Measurements from ENCODE around the gene FALEC. TPM values are rescaled to one million over a fixed set of nuclear protein-coding genes. Genes with fewer than 3 reads are reported as not detected.

FALEC gene
- total RNA-seq, 1 donor from 2014 or later = not detected

DNA sequence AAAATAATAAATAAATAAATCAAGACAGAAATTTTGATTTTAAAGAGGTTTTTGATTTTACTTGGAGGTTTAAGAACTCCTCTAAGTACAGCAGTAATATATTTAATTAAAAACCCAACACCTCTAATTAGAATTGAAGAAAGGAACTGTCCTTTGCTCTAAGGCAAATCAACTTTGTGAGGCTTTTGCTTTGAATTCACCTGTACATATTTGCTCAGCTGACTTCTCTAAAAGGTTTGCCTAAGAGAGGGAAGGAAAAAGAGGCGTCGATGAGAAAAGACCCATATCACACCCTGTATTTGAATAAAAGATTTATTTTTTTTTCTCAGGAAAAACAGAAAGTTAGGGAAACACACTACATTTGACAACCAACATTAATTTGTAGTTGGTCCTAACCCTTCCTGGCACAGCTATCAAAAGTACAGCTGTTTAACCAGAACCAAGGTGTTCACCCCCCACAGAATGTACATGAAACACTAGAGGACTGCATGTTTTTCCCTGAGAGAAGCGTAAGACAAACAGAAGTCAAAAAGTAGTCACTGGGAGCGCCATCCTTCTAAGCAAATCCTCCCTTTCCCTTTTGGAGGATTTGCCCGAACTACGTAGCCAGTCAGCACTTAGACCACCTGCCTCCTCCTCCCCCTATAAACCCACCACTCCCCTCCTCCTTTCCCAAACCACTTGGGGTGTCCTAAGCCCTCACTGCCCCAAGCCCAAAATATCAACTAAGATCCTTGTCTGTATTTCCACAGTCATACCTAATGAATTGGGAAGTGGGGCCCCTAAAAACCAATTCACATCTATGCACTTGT is 58.9 kb downstream of the FALEC start:
- peak overlapping the region; percentile 92 for H3K4me3 Mint-ChIP-seq (ENCODE audit: unreplicated experiment)
- peak overlapping the region; percentile 97 for H3K27ac Mint-ChIP-seq (ENCODE audit: unreplicated experiment)
- DNase-seq (ENCODE audit: low spot score) = no peak
- peaks cover 63% of the 10 kb centered on the region for H3K36me3 Mint-ChIP-seq (ENCODE audit: low read depth)
- H3K4me1 Mint-ChIP-seq (ENCODE audit: low read depth) = peaks cover 73% of the 10 kb centered on the region
- TF ChIP-seq, protein P1, sequence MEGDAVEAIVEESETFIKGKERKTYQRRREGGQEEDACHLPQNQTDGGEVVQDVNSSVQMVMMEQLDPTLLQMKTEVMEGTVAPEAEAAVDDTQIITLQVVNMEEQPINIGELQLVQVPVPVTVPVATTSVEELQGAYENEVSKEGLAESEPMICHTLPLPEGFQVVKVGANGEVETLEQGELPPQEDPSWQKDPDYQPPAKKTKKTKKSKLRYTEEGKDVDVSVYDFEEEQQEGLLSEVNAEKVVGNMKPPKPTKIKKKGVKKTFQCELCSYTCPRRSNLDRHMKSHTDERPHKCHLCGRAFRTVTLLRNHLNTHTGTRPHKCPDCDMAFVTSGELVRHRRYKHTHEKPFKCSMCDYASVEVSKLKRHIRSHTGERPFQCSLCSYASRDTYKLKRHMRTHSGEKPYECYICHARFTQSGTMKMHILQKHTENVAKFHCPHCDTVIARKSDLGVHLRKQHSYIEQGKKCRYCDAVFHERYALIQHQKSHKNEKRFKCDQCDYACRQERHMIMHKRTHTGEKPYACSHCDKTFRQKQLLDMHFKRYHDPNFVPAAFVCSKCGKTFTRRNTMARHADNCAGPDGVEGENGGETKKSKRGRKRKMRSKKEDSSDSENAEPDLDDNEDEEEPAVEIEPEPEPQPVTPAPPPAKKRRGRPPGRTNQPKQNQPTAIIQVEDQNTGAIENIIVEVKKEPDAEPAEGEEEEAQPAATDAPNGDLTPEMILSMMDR (IDR thresholded peaks at IDR 0.05) = no peak
- H3K9me3 Mint-ChIP-seq (ENCODE audit: low read depth) = no peaks in the 10 kb centered on the region
- no peaks in the 10 kb centered on the region for H3K27me3 Mint-ChIP-seq (ENCODE audit: low read depth)

DNA sequence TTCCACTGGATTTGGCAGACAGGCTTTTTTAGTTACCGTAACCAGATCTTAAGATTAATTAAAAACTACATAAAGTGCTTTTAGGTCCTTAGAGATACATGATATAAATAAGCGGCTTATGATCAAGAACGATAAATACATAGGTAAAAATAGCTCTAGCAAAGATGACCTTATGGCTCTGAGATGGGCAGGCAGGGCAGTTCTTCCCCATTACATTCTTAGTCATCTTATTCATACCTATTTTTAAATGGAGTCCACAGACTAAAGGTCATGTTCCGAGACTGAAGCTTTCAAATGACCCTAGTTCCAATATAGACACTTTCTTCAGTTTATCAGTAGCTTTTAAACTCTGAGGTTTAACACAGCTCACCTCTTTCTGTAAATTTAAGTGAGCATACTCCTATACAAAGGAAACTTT is 59.5 kb downstream of the FALEC start:
- H3K27me3 Mint-ChIP-seq (ENCODE audit: low read depth) = no peaks in the 10 kb centered on the region
- DNase-seq (ENCODE audit: low spot score) = no peak
- TF ChIP-seq, protein P1 (IDR thresholded peaks at IDR 0.05) = no peak
- H3K9me3 Mint-ChIP-seq (ENCODE audit: low read depth) = no peaks in the 10 kb centered on the region
- H3K36me3 Mint-ChIP-seq (ENCODE audit: low read depth) = peaks cover 61% of the 10 kb centered on the region
- peaks cover 70% of the 10 kb centered on the region for H3K4me1 Mint-ChIP-seq (ENCODE audit: low read depth)
- H3K4me3 Mint-ChIP-seq (ENCODE audit: unreplicated experiment) = peak overlapping the region; percentile 92
- H3K27ac Mint-ChIP-seq (ENCODE audit: unreplicated experiment) = peak overlapping the region; percentile 97

DNA sequence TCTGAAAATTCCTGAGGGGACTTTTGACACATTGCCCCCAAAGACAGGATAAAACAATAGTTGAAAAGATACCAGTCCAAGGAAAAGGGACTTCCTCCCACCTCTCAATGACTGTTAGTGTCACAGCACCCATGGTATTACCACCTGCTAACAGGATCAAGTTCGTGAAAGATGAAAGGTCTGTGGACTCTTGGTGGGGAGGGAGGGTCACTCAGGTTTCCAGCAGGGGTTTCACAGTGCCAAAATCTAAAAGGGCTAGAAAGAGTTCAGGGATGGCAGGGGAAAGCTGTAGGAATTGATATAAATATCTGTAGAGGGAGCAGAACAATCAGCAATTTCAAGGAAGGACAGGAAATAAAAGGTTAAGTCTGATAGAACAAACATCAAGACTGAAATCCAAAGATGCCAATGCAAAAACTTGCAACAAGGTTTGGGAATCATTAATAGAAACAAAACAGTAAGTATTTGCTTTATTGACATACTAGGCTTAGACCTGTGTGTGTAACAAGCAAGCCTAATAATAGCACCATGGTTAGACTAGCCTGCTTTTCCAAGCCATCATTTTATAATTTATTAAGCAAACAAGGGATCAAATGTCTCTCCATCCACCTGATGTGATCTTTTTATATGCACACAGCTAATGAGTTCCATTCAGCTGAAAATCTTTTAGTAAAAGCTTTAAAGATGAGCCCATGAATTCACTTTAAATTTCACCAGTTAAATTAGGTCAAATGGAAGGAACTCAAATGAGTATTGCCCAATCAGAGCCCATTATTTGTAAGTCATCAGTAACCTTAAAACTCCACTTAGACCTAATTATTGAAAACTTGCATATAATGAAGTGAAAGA is 60.2 kb downstream of the FALEC start:
- DNase-seq (ENCODE audit: low spot score) = no peak
- H3K4me1 Mint-ChIP-seq (ENCODE audit: low read depth) = peaks cover 70% of the 10 kb centered on the region
- H3K27me3 Mint-ChIP-seq (ENCODE audit: low read depth) = no peaks in the 10 kb centered on the region
- H3K36me3 Mint-ChIP-seq (ENCODE audit: low read depth) = peaks cover 60% of the 10 kb centered on the region
- TF ChIP-seq, protein P1 (IDR thresholded peaks at IDR 0.05) = no peak
- no peaks in the 10 kb centered on the region for H3K9me3 Mint-ChIP-seq (ENCODE audit: low read depth)
- peak overlapping the region; percentile 97 for H3K27ac Mint-ChIP-seq (ENCODE audit: unreplicated experiment)
- H3K4me3 Mint-ChIP-seq (ENCODE audit: unreplicated experiment) = peak overlapping the region; percentile 92

DNA sequence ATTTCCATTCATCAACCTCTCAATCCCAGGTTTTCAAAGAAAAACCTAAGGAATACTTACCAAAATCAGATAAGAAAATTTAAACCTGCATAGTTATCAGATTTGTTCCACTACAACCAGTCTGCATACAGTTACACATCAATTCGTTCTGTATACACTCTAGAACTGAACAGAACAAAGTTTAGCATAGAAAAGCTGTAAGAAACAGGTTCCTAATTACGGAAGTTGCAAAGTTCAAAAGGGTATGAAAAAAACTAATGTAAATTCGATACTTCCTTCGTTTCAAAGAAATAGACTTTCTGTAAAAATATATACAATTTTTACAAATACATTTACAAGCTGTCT is 60.8 kb downstream of the FALEC start:
- Mint-ChIP-seq H3K27me3 (ENCODE audit: low read depth) (no peaks in the 10 kb centered on the region), H3K4me3 (ENCODE audit: unreplicated experiment) (peak overlapping the region; percentile 92), H3K36me3 (ENCODE audit: low read depth) (peaks cover 60% of the 10 kb centered on the region), H3K4me1 (ENCODE audit: low read depth) (peaks cover 68% of the 10 kb centered on the region), H3K9me3 (ENCODE audit: low read depth) (no peaks in the 10 kb centered on the region), H3K27ac (ENCODE audit: unreplicated experiment) (peak overlapping the region; percentile 97)
- no peak for DNase-seq (ENCODE audit: low spot score)
- TF ChIP-seq, protein P1 (IDR thresholded peaks at IDR 0.05) = no peak

DNA sequence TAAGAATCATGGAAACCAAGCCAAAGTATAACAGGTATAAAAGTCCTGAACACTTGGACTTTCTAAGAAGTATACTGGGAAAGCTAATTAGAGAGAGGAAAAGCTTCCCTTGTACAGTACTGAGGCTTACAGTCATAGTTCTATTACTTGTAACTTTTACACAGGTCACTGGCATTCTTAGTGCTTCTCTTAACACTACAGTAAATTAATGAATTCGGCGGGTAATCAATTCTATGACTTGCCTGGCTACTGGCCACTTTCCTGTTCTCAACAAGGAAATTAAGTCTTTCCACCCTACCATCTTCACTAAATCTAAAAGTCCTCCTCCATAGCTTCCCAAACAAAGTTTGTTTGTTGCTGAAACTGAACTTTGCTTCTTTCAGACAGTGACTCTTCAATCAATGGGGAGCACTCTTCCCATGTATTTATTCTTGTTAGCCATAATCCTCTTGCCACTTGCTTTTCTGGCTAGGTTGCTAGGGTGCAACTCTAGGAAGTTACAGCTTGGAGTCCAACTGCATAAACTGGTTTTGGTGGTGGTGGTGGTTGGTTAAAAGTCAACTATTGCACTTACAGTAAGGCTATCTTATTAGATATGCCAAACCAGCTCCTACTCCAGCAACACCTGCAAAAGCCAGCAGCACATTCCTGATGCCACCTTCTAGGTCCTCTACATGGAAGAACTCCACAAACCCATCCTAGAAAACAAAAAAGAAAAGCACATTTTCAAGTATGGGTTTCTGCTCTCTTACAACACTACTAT is 61.4 kb downstream of the FALEC start:
- H3K27ac Mint-ChIP-seq (ENCODE audit: unreplicated experiment) = peak overlapping the region; percentile 97
- peaks cover 62% of the 10 kb centered on the region for H3K4me1 Mint-ChIP-seq (ENCODE audit: low read depth)
- H3K27me3 Mint-ChIP-seq (ENCODE audit: low read depth) = no peaks in the 10 kb centered on the region
- DNase-seq (ENCODE audit: low spot score) = no peak
- peak overlapping the region; percentile 92 for H3K4me3 Mint-ChIP-seq (ENCODE audit: unreplicated experiment)
- no peaks in the 10 kb centered on the region for H3K9me3 Mint-ChIP-seq (ENCODE audit: low read depth)
- TF ChIP-seq, protein P1 (IDR thresholded peaks at IDR 0.05) = no peak
- peaks cover 59% of the 10 kb centered on the region for H3K36me3 Mint-ChIP-seq (ENCODE audit: low read depth)
